Measurements from ENCODE around the gene B3GALT2. TPM values are rescaled to one million over a fixed set of nuclear protein-coding genes. Genes with fewer than 3 reads are reported as not detected.

B3GALT2 gene
- total and polyA plus RNA-seq, 9 of the 15 experiments (the other 6 are each of a cell fraction or from before 2014, with no cell fraction given) = 0.03 TPM; not detected in 8

GRCh38 chr1:193131266-193131860 is 55.0 kb downstream of the B3GALT2 start:
- POLR2A ChIA-PET = no interaction called here
- FAIRE-seq = no peak
- H3K79me2 ChIP-seq (ENCODE audit: control insufficient read depth, insufficient read depth, low read length) = peaks cover 68% of the 10 kb centered on the region
- H2AFZ ChIP-seq (ENCODE audit: low read depth, low read length) = no peak overlapping the region
- CTCF ChIA-PET (ENCODE audit: low intra/inter-chr PET ratio) = no interaction called here
- no peak overlapping the region for H3K4me3 ChIP-seq
- no peaks in the 10 kb centered on the region; a peak in 1 of 5 replicates for H3K4me1 ChIP-seq (replicated peaks in 1 of 2; ENCODE audit: control insufficient read depth in 2 of 2, insufficient read depth in 2 of 2, low read length in 2 of 2)
- in situ Hi-C loops (cut with MboI) = no loop called here
- H3K9me1 ChIP-seq (ENCODE audit: control insufficient read depth, insufficient read depth, low read length) = no peaks in the 10 kb centered on the region
- H3K4me2 ChIP-seq (ENCODE audit: insufficient read depth, low read length) = no peak overlapping the region
- no peaks in the 10 kb centered on the region for H3K9me3 ChIP-seq (replicated peaks; ENCODE audit: control insufficient read depth, insufficient read depth, low read depth, low read length)
- BruUV-seq (replicated peaks) = no TSS peak
- peaks cover 86% of the 10 kb centered on the region for H3K36me3 ChIP-seq (ENCODE audit: control insufficient read depth, insufficient read depth, low read length)
- no peaks in the 10 kb centered on the region for H4K20me1 ChIP-seq (replicated peaks; ENCODE audit: control insufficient read depth, insufficient read depth, low read length)
- H3K27me3 ChIP-seq (ENCODE audit: control insufficient read depth in 2 of 2, insufficient read depth in 2 of 2, low read length in 2 of 2) = no peaks in the 10 kb centered on the region
- no peak overlapping the region for H3K27ac ChIP-seq (ENCODE audit: extremely low read depth, low read depth, low read length)
- DNase-seq (ENCODE audit: extremely low read depth in 1 of 4, low spot score in 3 of 4) = no peak
- no peak overlapping the region for H3K9ac ChIP-seq (ENCODE audit: insufficient read depth in 1 of 2, low read depth in 2 of 2, low read length in 2 of 2)
- intact Hi-C loops (cut with micrococcal nuclease) = no loop called here
- ATAC-seq = no peak
- WGBS (ENCODE audit: insufficient coverage, low coverage, missing lambda C conversion rate) = 88% methylated on average over 2 of the region's 2 CpGs
- TF ChIP-seq MXD1 (CRISPR knock-in tag; IDR thresholded peaks at IDR 0.05; ENCODE audit: borderline replicate concordance, poor library complexity, severe bottlenecking) (no peak), IRF9 (tag; IDR thresholded peaks at IDR 0.05) (no peak), BRD4 (IDR thresholded peaks at IDR 0.05) (no peak), AFF1 (IDR thresholded peaks at IDR 0.05; ENCODE audit: low read depth in 1 of 2, partially characterized antibody in 2 of 2) (no peak), ZNF239 (CRISPR knock-in tag; IDR thresholded peaks at IDR 0.05) (no peak)

MicroRNA genes within 50 kb of the gene (microRNA counts, 767-probe panel; counts per million panel counts)
- microRNA hsa-miR-1278 = not detected

Small RNA genes lying within 50 kb of the gene (microRNA-seq; reads per million reads assigned to microRNA genes)
- gene MIR1278 (ENCODE audit: borderline microRNAs expressed) = 1.2 reads per million, percentile 13 among the genes with 10 or more reads in this experiment

Small RNA genes lying within 50 kb of the gene (small RNA-seq; reads per million reads assigned to genes)
- gene MIR1278 = 1.0 reads per million, percentile 60 among the genes with 10 or more reads in this experiment

Other genes with a start within 250 kb of the B3GALT2 start
- gene UCHL5, start 127.3 kb downstream of the B3GALT2 start, total RNA-seq (2014; rRNA removed) = 85.4 and 85.6 TPM in 2 replicates
- gene UCHL5, start 127.3 kb downstream of the B3GALT2 start, total RNA-seq (2014; rRNA removed; fragmentation: Illumina TruSeq; extraction: Trizol) = 114 and 132 TPM in 2 replicates
- gene UCHL5, start 127.3 kb downstream of the B3GALT2 start, total RNA-seq (2015; rRNA removed; fragmentation: Illumina TruSeq; extraction: Trizol) = 117 and 122 TPM in 2 replicates
- gene UCHL5, start 127.3 kb downstream of the B3GALT2 start, total RNA-seq (2021) = 133 and 138 TPM in 2 replicates
- 117 and 174 TPM in 2 replicates for gene UCHL5, start 127.3 kb downstream of the B3GALT2 start, polyA plus RNA-seq (2011; rRNA removed)
- gene UCHL5, start 127.3 kb downstream of the B3GALT2 start, polyA plus RNA-seq (2014; fragmentation: Illumina TruSeq; extraction: Trizol) = 188 and 206 TPM in 2 replicates
- gene UCHL5, start 127.3 kb downstream of the B3GALT2 start, polyA plus RNA-seq (2014; fragmentation: Nextera tagmentation; extraction: Ambion mirVana) = 10 to 100 TPM; 61.0 to 68.9 TPM
- 151 and 180 TPM in 2 replicates for gene UCHL5, start 127.3 kb downstream of the B3GALT2 start, polyA plus RNA-seq (2014; rRNA removed)
- 118 and 156 TPM in 2 replicates for gene RO60, start 127.0 kb downstream of the B3GALT2 start, total RNA-seq (2014; rRNA removed)
- 128 and 147 TPM in 2 replicates for gene RO60, start 127.0 kb downstream of the B3GALT2 start, total RNA-seq (2014; rRNA removed; fragmentation: Illumina TruSeq; extraction: Trizol)
- gene RO60, start 127.0 kb downstream of the B3GALT2 start, total RNA-seq (2015; rRNA removed; fragmentation: Illumina TruSeq; extraction: Trizol) = 128 TPM in 2 replicates
- gene RO60, start 127.0 kb downstream of the B3GALT2 start, total RNA-seq (2021) = 101 and 110 TPM in 2 replicates
- gene RO60, start 127.0 kb downstream of the B3GALT2 start, polyA plus RNA-seq (2011; rRNA removed) = 46.1 and 56.4 TPM in 2 replicates
- gene RO60, start 127.0 kb downstream of the B3GALT2 start, polyA plus RNA-seq (2014; fragmentation: Illumina TruSeq; extraction: Trizol) = 24.9 and 28.5 TPM in 2 replicates
- gene RO60, start 127.0 kb downstream of the B3GALT2 start, polyA plus RNA-seq (2014; fragmentation: Nextera tagmentation; extraction: Ambion mirVana) = 100 to 1,000 TPM in 1 of 2 experiments, 10 to 100 TPM in 1; 49.2 to 187 TPM
- 27.7 and 32.0 TPM in 2 replicates for gene RO60, start 127.0 kb downstream of the B3GALT2 start, polyA plus RNA-seq (2014; rRNA removed)
- 29.4 and 54.2 TPM in 2 replicates for gene GLRX2, start 81.2 kb downstream of the B3GALT2 start, total RNA-seq (2014; rRNA removed)
- gene GLRX2, start 81.2 kb downstream of the B3GALT2 start, total RNA-seq (2014; rRNA removed; fragmentation: Illumina TruSeq; extraction: Trizol) = 82.6 and 99.3 TPM in 2 replicates
- gene GLRX2, start 81.2 kb downstream of the B3GALT2 start, total RNA-seq (2015; rRNA removed; fragmentation: Illumina TruSeq; extraction: Trizol) = 61.4 and 72.1 TPM in 2 replicates
- gene GLRX2, start 81.2 kb downstream of the B3GALT2 start, total RNA-seq (2021) = 64.2 and 69.5 TPM in 2 replicates
- gene GLRX2, start 81.2 kb downstream of the B3GALT2 start, polyA plus RNA-seq (2011; rRNA removed) = 21.4 and 47.8 TPM in 2 replicates
- 47.7 and 55.1 TPM in 2 replicates for gene GLRX2, start 81.2 kb downstream of the B3GALT2 start, polyA plus RNA-seq (2014; fragmentation: Illumina TruSeq; extraction: Trizol)
- gene GLRX2, start 81.2 kb downstream of the B3GALT2 start, polyA plus RNA-seq (2014; fragmentation: Nextera tagmentation; extraction: Ambion mirVana) = 10 to 100 TPM; 13.3 to 16.8 TPM
- 62.2 and 62.4 TPM in 2 replicates for gene GLRX2, start 81.2 kb downstream of the B3GALT2 start, polyA plus RNA-seq (2014; rRNA removed)
- gene CDC73, start 64.6 kb downstream of the B3GALT2 start, total RNA-seq (2014; rRNA removed) = 19.0 and 20.1 TPM in 2 replicates
- 30.1 and 33.8 TPM in 2 replicates for gene CDC73, start 64.6 kb downstream of the B3GALT2 start, total RNA-seq (2014; rRNA removed; fragmentation: Illumina TruSeq; extraction: Trizol)
- gene CDC73, start 64.6 kb downstream of the B3GALT2 start, total RNA-seq (2015; rRNA removed; fragmentation: Illumina TruSeq; extraction: Trizol) = 23.6 and 26.0 TPM in 2 replicates
- 57.1 and 60.5 TPM in 2 replicates for gene CDC73, start 64.6 kb downstream of the B3GALT2 start, total RNA-seq (2021)
- 41.3 and 61.7 TPM in 2 replicates for gene CDC73, start 64.6 kb downstream of the B3GALT2 start, polyA plus RNA-seq (2011; rRNA removed)
- 35.1 and 42.5 TPM in 2 replicates for gene CDC73, start 64.6 kb downstream of the B3GALT2 start, polyA plus RNA-seq (2014; fragmentation: Illumina TruSeq; extraction: Trizol)
- 10 to 100 TPM; 23.7 to 28.7 TPM for gene CDC73, start 64.6 kb downstream of the B3GALT2 start, polyA plus RNA-seq (2014; fragmentation: Nextera tagmentation; extraction: Ambion mirVana)
- gene CDC73, start 64.6 kb downstream of the B3GALT2 start, polyA plus RNA-seq (2014; rRNA removed) = 28.8 and 30.1 TPM in 2 replicates